Measurements from ENCODE around the gene CA11.

The CA11 gene

GRCh38 chr19:48613024-48613851 is 32.7 kb downstream of the CA11 start:
- DNase-seq (ENCODE audit: low spot score): peak; percentile 69

GRCh38 chr19:48611872-48612271 is 34.1 kb downstream of the CA11 start:
- DNase-seq (ENCODE audit: low spot score): no peak

- no peak for DNase-seq (ENCODE audit: low spot score)
These were observed 36.3 kb downstream of the CA11 start for GRCh38 chr19:48609571-48610108.

- peak; percentile 74 for DNase-seq (ENCODE audit: low spot score)
These were observed 37.2 kb downstream of the CA11 start for GRCh38 chr19:48608798-48609263.

- no peak for DNase-seq (ENCODE audit: low spot score)
These were observed 38.6 kb downstream of the CA11 start for GRCh38 chr19:48607359-48607755.

- DNase-seq (ENCODE audit: low spot score): no peak
These were observed 39.3 kb downstream of the CA11 start, which contains the start of gene SPACA4 for GRCh38 chr19:48606463-48607358. SPACA4 (plus strand) TSS chr19:48606742; CDS start chr19:48606979, 237 bp downstream.

- no peak for DNase-seq (ENCODE audit: low spot score)
These were observed 42.1 kb downstream of the CA11 start for GRCh38 chr19:48603850-48604249.

- DNase-seq (ENCODE audit: low spot score): no peak
These were observed 42.5 kb downstream of the CA11 start for GRCh38 chr19:48603449-48603848.

- DNase-seq (ENCODE audit: low spot score): no peak
These were observed 43.0 kb downstream of the CA11 start for GRCh38 chr19:48603001-48603400.

- DNase-seq (ENCODE audit: low spot score): no peak
These were observed 45.1 kb downstream of the CA11 start for GRCh38 chr19:48600679-48601417.

GRCh38 chr19:48598996-48599700 is 46.8 kb downstream of the CA11 start:
- DNase-seq (ENCODE audit: low spot score): no peak

- DNase-seq (ENCODE audit: low spot score): no peak
These were observed 49.1 kb downstream of the CA11 start for GRCh38 chr19:48596679-48597465.

- DNase-seq (ENCODE audit: low spot score): no peak
These were observed 49.8 kb downstream of the CA11 start for GRCh38 chr19:48596237-48596636.

GRCh38 chr19:48595833-48596232 is 50.2 kb downstream of the CA11 start:
- no peak for DNase-seq (ENCODE audit: low spot score)

GRCh38 chr19:48595171-48595570 is 50.8 kb downstream of the CA11 start:
- no peak for DNase-seq (ENCODE audit: low spot score)

- no peak for DNase-seq (ENCODE audit: low spot score)
These were observed 55.0 kb downstream of the CA11 start for GRCh38 chr19:48591021-48591420.

GRCh38 chr19:48588670-48589401 is 57.2 kb downstream of the CA11 start:
- DNase-seq (ENCODE audit: low spot score): peak; percentile 90
